ENCODE measurements around the gene SHOC2. TPM values are rescaled to one million over a fixed set of nuclear protein-coding genes. Genes with fewer than 3 reads are reported as not detected.

The SHOC2 gene
- total RNA-seq, 2 experiments from 2014 or later: 34.2 to 35.4 TPM

GRCh38 chr10:110947061-110947595 is 27.7 kb downstream of the SHOC2 start:
- intact Hi-C loops (cut with micrococcal nuclease): no loop called here
- TF ChIP-seq CTCF (IDR thresholded peaks at IDR 0.05): no peak
- Mint-ChIP-seq H3K4me1 (ENCODE audit: low read depth) (peaks cover 42% of the 10 kb centered on the region), H3K9me3 (peaks cover 14% of the 10 kb centered on the region), H3K27ac (no peak overlapping the region), H3K4me3 (no peak overlapping the region), H3K36me3 (ENCODE audit: low read depth) (peaks cover 55% of the 10 kb centered on the region), H3K27me3 (no peaks in the 10 kb centered on the region)
- DNase-seq: no peak
- CTCF ChIA-PET: no interaction called here
- POLR2A ChIA-PET: interaction anchor here (0.6 kb wide), 1 partner anchor 93 kb away, joined by 3 read pairs; no protein-coding TSS in a partner anchor
- no peak for ATAC-seq

GRCh38 chr10:110951381-110951780 is 32.0 kb downstream of the SHOC2 start:
- TF ChIP-seq CTCF (IDR thresholded peaks at IDR 0.05): no peak
- POLR2A ChIA-PET: no interaction called here
- intact Hi-C loops (cut with micrococcal nuclease): no loop called here
- Mint-ChIP-seq H3K27me3 (no peaks in the 10 kb centered on the region), H3K9me3 (peaks cover 9% of the 10 kb centered on the region), H3K36me3 (ENCODE audit: low read depth) (peaks cover 39% of the 10 kb centered on the region), H3K4me1 (ENCODE audit: low read depth) (peaks cover 18% of the 10 kb centered on the region), H3K27ac (no peak overlapping the region), H3K4me3 (no peak overlapping the region)
- no peak for DNase-seq
- CTCF ChIA-PET: no interaction called here
- no peak for ATAC-seq

GRCh38 chr10:110957606-110958005 is 38.2 kb downstream of the SHOC2 start:
- CTCF ChIA-PET: interaction anchor here (0.9 kb wide), 1 partner anchor 45 kb away, joined by 4 read pairs; no protein-coding TSS in a partner anchor
- DNase-seq (no peak), ATAC-seq (no peak)
- H3K4me3 Mint-ChIP-seq: no peak overlapping the region
- peaks cover 4% of the 10 kb centered on the region for H3K9me3 Mint-ChIP-seq
- peaks cover 26% of the 10 kb centered on the region for H3K4me1 Mint-ChIP-seq (ENCODE audit: low read depth)
- intact Hi-C loops (cut with micrococcal nuclease): no loop called here
- H3K27ac Mint-ChIP-seq: no peak overlapping the region
- POLR2A ChIA-PET: no interaction called here
- peaks cover 12% of the 10 kb centered on the region for H3K36me3 Mint-ChIP-seq (ENCODE audit: low read depth)
- no peaks in the 10 kb centered on the region for H3K27me3 Mint-ChIP-seq
- no peak for TF ChIP-seq CTCF (IDR thresholded peaks at IDR 0.05)

GRCh38 chr10:110959379-110960332 is 40.3 kb downstream of the SHOC2 start:
- ATAC-seq (no peak), DNase-seq (no peak)
- POLR2A ChIA-PET: no interaction called here
- H3K27me3 Mint-ChIP-seq: no peaks in the 10 kb centered on the region
- H3K27ac Mint-ChIP-seq: no peak overlapping the region
- peaks cover 12% of the 10 kb centered on the region for H3K36me3 Mint-ChIP-seq (ENCODE audit: low read depth)
- intact Hi-C loops (cut with micrococcal nuclease): no loop called here
- H3K9me3 Mint-ChIP-seq: peaks cover 3% of the 10 kb centered on the region
- no peak overlapping the region for H3K4me3 Mint-ChIP-seq
- no peak for TF ChIP-seq CTCF (IDR thresholded peaks at IDR 0.05)
- CTCF ChIA-PET: no interaction called here
- peaks cover 35% of the 10 kb centered on the region for H3K4me1 Mint-ChIP-seq (ENCODE audit: low read depth)

GRCh38 chr10:110960333-110960712 is 40.9 kb downstream of the SHOC2 start:
- Mint-ChIP-seq H3K36me3 (ENCODE audit: low read depth) (peaks cover 10% of the 10 kb centered on the region), H3K27ac (no peak overlapping the region), H3K4me3 (no peak overlapping the region), H3K9me3 (no peaks in the 10 kb centered on the region), H3K27me3 (no peaks in the 10 kb centered on the region), H3K4me1 (ENCODE audit: low read depth) (peaks cover 35% of the 10 kb centered on the region)
- intact Hi-C loops (cut with micrococcal nuclease): no loop called here
- no peak for TF ChIP-seq CTCF (IDR thresholded peaks at IDR 0.05)
- ATAC-seq: no peak
- no peak for DNase-seq
- ChIA-PET CTCF (interaction anchor here (1.1 kb wide), 1 partner anchor 73 kb away, joined by 3 read pairs; no protein-coding TSS in a partner anchor), POLR2A (no interaction called here)
